IMR-90 (cell line): Measurements from ENCODE around the gene AKAP6. TPM values are rescaled to one million over a fixed set of nuclear protein-coding genes. Genes with fewer than 3 reads are reported as not detected.

Experiments
- ATAC-seq: fragments of 200-7000 bp; cut with Tn5 transposase; 2 replicates; pipeline ENCODE4 v1.9.1; 2020; ENCODE audit warnings: low read depth, mild to moderate bottlenecking, moderate library complexity
- BruUV-seq: library from RNA; stranded (reverse); fragments of 400-500 nt; replicated peaks from 2 replicates; lab custom pipeline; 2021; lab: Mats Ljungman, UMichigan
- CTCF ChIA-PET: fragments of 300-600 bp; formaldehyde crosslinking; extraction: SDS; loops from one replicate; lab custom pipeline; 2021; ENCODE audit warnings: antibody characterized with exemption; lab: Yijun Ruan, JAX
- POLR2A ChIA-PET: fragments of 300-600 bp; sonication (Branson Sonifier 250); formaldehyde crosslinking; loops from one replicate; lab custom pipeline; 2022; ENCODE audit warnings: antibody characterized with exemption; ENCODE audit not compliant: unreplicated experiment; lab: Charles Lee
- DNase-seq: peaks from one replicate; pipeline ENCODE4 v3.0.0; 2013
- H2AFZ ChIP-seq: replicated peaks from 2 replicates; pipeline ENCODE3; 2013; ENCODE audit warnings: low read length, mild to moderate bottlenecking; ENCODE audit not compliant: poor library complexity
- H2AK5ac ChIP-seq: 2 replicates; pipeline ENCODE4 v1.6.1; 2013; ENCODE audit warnings: low read depth, low read length, inconsistent platforms
- H2AK9ac ChIP-seq: replicated peaks from 2 replicates; pipeline ENCODE3; 2013; ENCODE audit warnings: mild to moderate bottlenecking, low read depth, low read length, moderate library complexity; ENCODE audit not compliant: poor library complexity
- H2BK120ac ChIP-seq: 2 replicates; pipeline ENCODE4 v1.6.1; 2013; ENCODE audit warnings: low read depth, low read length, inconsistent platforms
- H2BK15ac ChIP-seq: 3 replicates; pipeline ENCODE4 v1.6.1; 2013; ENCODE audit warnings: low read depth, low read length, inconsistent platforms
- H2BK20ac ChIP-seq: 2 replicates; pipeline ENCODE4 v1.6.1; 2013; ENCODE audit warnings: low read depth, mild to moderate bottlenecking, inconsistent platforms, low read length, moderate library complexity
- H2BK5ac ChIP-seq: 2 replicates; pipeline ENCODE4 v1.6.1; 2013; ENCODE audit warnings: mild to moderate bottlenecking, low read depth, low read length, inconsistent platforms; ENCODE audit not compliant: poor library complexity, severe bottlenecking
- H3K14ac ChIP-seq: replicated peaks from 2 replicates; pipeline ENCODE4 v1.6.1; 2013; ENCODE audit warnings: low read depth, low read length, inconsistent platforms
- H3K18ac ChIP-seq: 2 replicates; pipeline ENCODE4 v1.6.1; 2013; ENCODE audit warnings: low read depth, low read length, control low read depth
- H3K23ac ChIP-seq: 2 replicates; pipeline ENCODE4 v1.6.1; 2013; ENCODE audit warnings: low read depth, low read length, inconsistent platforms
- H3K27ac ChIP-seq: 2 replicates; pipeline ENCODE4 v1.5.1; 2013; ENCODE audit warnings: mild to moderate bottlenecking, control low read depth, low read length; ENCODE audit not compliant: insufficient read depth
- H3K27me3 ChIP-seq: 2 replicates; pipeline ENCODE4 v1.6.1; 2013; ENCODE audit warnings: low read length; ENCODE audit not compliant: control insufficient read depth, insufficient read depth
- H3K36me3 ChIP-seq: 2 replicates; pipeline ENCODE4 v1.6.1; 2013; ENCODE audit warnings: low read length, mixed read lengths; ENCODE audit not compliant: control insufficient read depth, insufficient read depth
- H3K4ac ChIP-seq: 2 replicates; pipeline ENCODE4 v1.6.1; 2013; ENCODE audit warnings: low read depth, low read length, inconsistent platforms
- H3K4me1 ChIP-seq: 2 replicates; pipeline ENCODE4 v1.6.1; 2013; ENCODE audit warnings: low read length, mixed read lengths; ENCODE audit not compliant: control insufficient read depth, insufficient read depth
- H3K4me2 ChIP-seq: 2 replicates; pipeline ENCODE4 v1.6.1; 2013; ENCODE audit warnings: low read depth, mild to moderate bottlenecking, control low read depth, low read length, moderate library complexity
- H3K4me3 ChIP-seq: 2 replicates; pipeline ENCODE4 v1.5.1; 2013; ENCODE audit warnings: low read depth, mild to moderate bottlenecking, control low read depth, low read length, moderate library complexity; ENCODE audit not compliant: insufficient read depth
- H3K56ac ChIP-seq: 2 replicates; pipeline ENCODE4 v1.6.1; 2013; ENCODE audit warnings: low read length, inconsistent platforms; ENCODE audit not compliant: insufficient read depth; ENCODE audit errors: extremely low read depth
- H3K79me1 ChIP-seq, 2 experiments: 2 replicates each; pipeline ENCODE4 v1.6.1; 2013; ENCODE audit warnings: low read length in 2 of 2, inconsistent platforms in 1 of 2, low read depth in 1 of 2
- H3K9ac ChIP-seq: 2 replicates; pipeline ENCODE4 v1.6.1; 2013; ENCODE audit warnings: low read depth, low read length, control low read depth
- H3K9me1 ChIP-seq: 2 replicates; pipeline ENCODE4 v1.6.1; 2013; ENCODE audit warnings: low read length, inconsistent platforms; ENCODE audit not compliant: insufficient read depth
- H3K9me3 ChIP-seq: 2 replicates; pipeline ENCODE4 v1.6.1; 2013; ENCODE audit warnings: low read length; ENCODE audit not compliant: control insufficient read depth, insufficient read depth
- H4K20me1 ChIP-seq: 2 replicates; pipeline ENCODE4 v1.6.1; 2013; ENCODE audit warnings: low read length, inconsistent platforms; ENCODE audit not compliant: insufficient read depth
- H4K5ac ChIP-seq: 2 replicates; pipeline ENCODE4 v1.6.1; 2013; ENCODE audit warnings: mild to moderate bottlenecking, low read depth, low read length, control low read depth
- H4K8ac ChIP-seq, 2 experiments: 2 replicates each; pipeline ENCODE4 v1.6.1; 2013; ENCODE audit warnings: low read depth in 2 of 2, low read length in 2 of 2, control low read depth in 1 of 2, inconsistent platforms in 1 of 2
- H4K91ac ChIP-seq: 2 replicates; pipeline ENCODE4 v1.6.1; 2013; ENCODE audit warnings: low read depth, low read length, inconsistent platforms; ENCODE audit not compliant: insufficient read depth
- MAFK ChIP-seq: IDR thresholded peaks from 2 replicates; pipeline ENCODE4 v1.6.1; 2012; ENCODE audit warnings: low read depth, low read length, improper control_type of control experiment
- NFE2L2 ChIP-seq: fragments of 150-350 bp; IDR thresholded peaks from 2 replicates; pipeline ENCODE4 v1.6.1; 2016; ENCODE audit warnings: low read depth, mild to moderate bottlenecking, low read length
- WGBS, 2 experiments: methylation state at CpG; one replicate each; pipeline versions ENCODE4 v1.1.5 to v1.1.7; 2013; ENCODE audit warnings: missing lambda C conversion rate in 2 of 2; ENCODE audit not compliant: insufficient read length in 1 of 2; ENCODE audit errors: extremely low coverage in 2 of 2; 5-methylcytosine and 5-hydroxymethylcytosine counted together
- dilution Hi-C: fragments of 300-500 bp; cut with HindIII; formaldehyde crosslinking; loops from one replicate; pipeline ENCODE4 v1.14.3; 2018; ENCODE audit warnings: low sequenced_read_pairs; ENCODE audit not compliant: unreplicated experiment
- in situ Hi-C: fragments of 300-500 bp; cut with MboI; formaldehyde crosslinking; loops from 3 replicates; pipeline ENCODE4 v1.14.3; 2019; ENCODE audit warnings: low sequenced_read_pairs, inconsistent platforms, mixed read lengths
- intact Hi-C: fragments of 100-400 bp; cut with micrococcal nuclease; formaldehyde crosslinking; loops from 2 replicates; pipeline ENCODE4 v1.10.0; 2022
- polyA plus RNA-seq, 3 experiments: library from polyadenylated mRNA; depleted of rRNA; stranded (reverse); fragments of >200 nt; gene quantifications; 2 replicates each; pipeline ENCODE4 v1.2.3, GENCODE V29; 2012; ENCODE audit warnings: low replicate concordance in 1 of 3
- total RNA-seq: library from RNA; depleted of rRNA; stranded (reverse); fragments of >200 nt; gene quantifications from 2 replicates; pipeline ENCODE4 v1.2.3, GENCODE V29; 2012

Gene AKAP6
- total and polyA plus RNA-seq, 2 of the 4 experiments (the other 2 are of a cell fraction) = 0.22 to 1.6 TPM

DNA sequence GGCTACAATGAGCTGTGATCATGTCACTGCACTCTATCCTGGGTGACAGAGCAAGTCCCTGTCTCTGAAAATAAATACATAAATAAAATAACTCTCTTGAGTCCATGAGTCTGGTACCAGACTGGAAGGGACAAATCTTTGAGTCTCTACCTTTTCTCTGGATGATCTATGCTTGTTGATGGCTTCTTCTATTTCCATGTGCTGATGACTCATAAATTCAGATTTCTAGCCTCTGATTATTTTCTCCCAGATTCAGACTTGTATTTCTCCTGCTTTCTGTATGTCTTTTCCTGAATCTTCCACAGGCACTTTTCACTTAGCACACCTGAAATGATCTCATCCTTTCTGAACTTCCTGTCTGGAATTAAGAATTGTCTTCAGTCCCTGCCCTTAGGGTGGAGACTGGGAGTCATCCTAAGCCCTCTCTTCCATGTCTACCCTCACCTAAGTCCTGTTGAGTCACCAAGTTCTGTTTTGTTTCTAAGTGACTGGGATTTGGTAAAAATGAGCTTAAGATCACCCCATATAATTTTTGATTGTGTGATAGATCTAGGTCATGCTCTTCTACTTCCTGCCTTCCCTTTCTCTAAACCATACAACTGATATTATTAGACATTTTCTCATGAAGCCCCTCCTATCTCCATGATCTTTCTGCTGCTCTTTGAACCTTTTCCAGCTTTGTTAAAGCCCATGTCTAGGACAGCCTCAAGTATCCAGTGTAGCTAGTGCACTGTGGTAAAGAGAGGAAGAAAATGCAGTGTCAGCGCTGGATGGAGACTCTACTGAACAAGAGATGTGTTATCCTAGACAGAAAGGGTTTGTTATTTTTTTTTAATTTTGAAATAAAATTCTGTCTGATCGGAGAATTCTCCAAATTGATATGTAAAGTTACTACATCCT, 13.1 kb downstream of the AKAP6 start:
- Histone ChIP-seq H3K79me1 (no peaks in the 10 kb centered on the region), H3K9me3 (no peaks in the 10 kb centered on the region), H3K4me2 (no peak overlapping the region), H2AFZ (no peak overlapping the region), H3K27me3 (no peaks in the 10 kb centered on the region; the same call in 1 of the 2 replicates), H3K9ac (no peak overlapping the region), H2AK5ac (no peak overlapping the region), H3K9me1 (no peaks in the 10 kb centered on the region; the same call in 1 of the 2 replicates), H3K56ac (no peak overlapping the region), H4K91ac (no peak overlapping the region), H3K18ac (no peak overlapping the region), H4K20me1 (no peaks in the 10 kb centered on the region), H3K23ac (no peak overlapping the region), H2BK5ac (no peak overlapping the region), H2BK120ac (no peak overlapping the region), H2BK15ac (no peak overlapping the region), H3K4me1 (peaks cover 4% of the 10 kb centered on the region), H3K27ac (no peak overlapping the region), H4K8ac (no peak overlapping the region), H2AK9ac (no peak overlapping the region), H3K14ac (no peak overlapping the region), H3K4ac (no peak overlapping the region), H4K5ac (no peak overlapping the region), H3K36me3 (no peaks in the 10 kb centered on the region), H3K4me3 (no peak overlapping the region), H2BK20ac (no peak overlapping the region)
- ChIA-PET POLR2A (no interaction called here), CTCF (no interaction called here)
- intact Hi-C loops (no loop called here), dilution Hi-C loops (no loop called here), in situ Hi-C loops (no loop called here)
- WGBS, 2 experiments = no CpG with 5 or more reads among the region's 2 CpGs
- no TSS peak for BruUV-seq
- ATAC-seq (no peak), DNase-seq (no peak)
- TF ChIP-seq NFE2L2 = no peak
- peak; percentile 75 for TF ChIP-seq MAFK
